Left colon (tissue), 2 donors: ENCODE results near the gene DEFB132. TPM values are rescaled to one million over a fixed set of nuclear protein-coding genes. Genes with fewer than 3 reads are reported as not detected.

Experiments
- ATAC-seq: fragments of 200-7000 bp; cut with Tn5 transposase; one replicate; pipeline ENCODE4 v1.9.1; 2020; ENCODE audit warnings: mild to moderate bottlenecking, moderate library complexity
- DNase-seq, 2 donors: peaks; one replicate each; pipeline ENCODE4 v3.0.0-alpha.2; 2020
- intact Hi-C, 2 donors: fragments of 100-400 bp; cut with DNase I in 1 of 2; cut with micrococcal nuclease in 1 of 2; formaldehyde crosslinking; loops; one replicate each; pipeline versions ENCODE4 v1.11.2 to v1.14.0; 2022; cut with DNase I, micrococcal nuclease
- total RNA-seq, 2 donors: library from RNA; stranded (reverse); fragmentation: NEBNext Ultra II Directional; extraction: Animal tissue kit (Norgen Biotek cat#: 25700); gene quantifications; one replicate each; pipeline ENCODE4 v1.2.1, GENCODE V29; 2021
- donor health status: DM: no; HTN: no; CAD: no.
- donor health status: DM: yes; HTN: yes; CAD: no.

The DEFB132 gene
- total RNA-seq, 2 donors from 2014 or later, result not detected

DNA sequence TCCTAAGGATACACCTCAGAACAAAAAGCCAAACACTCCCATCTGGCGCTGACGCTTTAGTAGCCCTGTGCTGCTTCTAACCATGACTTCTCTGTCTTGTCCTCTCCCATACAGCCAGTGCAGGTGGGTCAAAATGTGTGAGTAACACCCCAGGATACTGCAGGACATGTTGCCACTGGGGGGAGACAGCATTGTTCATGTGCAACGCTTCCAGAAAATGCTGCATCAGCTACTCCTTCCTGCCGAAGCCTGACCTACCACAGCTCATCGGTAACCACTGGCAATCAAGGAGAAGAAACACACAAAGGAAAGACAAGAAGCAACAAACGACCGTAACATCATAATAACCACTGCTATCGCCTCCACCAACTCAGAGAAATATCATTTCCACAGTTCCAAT, 1.4 kb downstream of the DEFB132 start:
- intact Hi-C loops, result no loop called here
- DNase-seq (no peak), ATAC-seq (no peak)

DNA sequence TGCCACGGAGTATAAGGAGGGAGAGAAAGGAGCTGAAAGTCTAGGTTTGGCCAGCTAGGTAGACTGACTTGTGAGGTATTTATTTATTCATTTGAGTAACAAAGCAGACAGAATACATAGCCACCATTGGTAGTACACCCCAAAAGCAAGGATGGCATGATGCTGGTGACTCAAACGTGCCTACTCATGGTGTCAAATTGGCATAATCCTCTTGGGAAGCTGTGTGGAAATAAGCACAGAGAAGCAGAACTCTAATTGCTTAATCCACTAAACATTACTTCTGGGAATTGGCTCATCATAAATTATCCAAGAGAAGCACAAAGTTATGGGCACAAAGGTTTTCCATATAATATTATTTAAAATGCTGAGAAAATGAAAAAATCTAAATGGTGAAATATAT, 2.5 kb downstream of the DEFB132 start:
- DNase-seq, result no peak
- ATAC-seq, result no peak
- intact Hi-C loops, result no loop called here

DNA sequence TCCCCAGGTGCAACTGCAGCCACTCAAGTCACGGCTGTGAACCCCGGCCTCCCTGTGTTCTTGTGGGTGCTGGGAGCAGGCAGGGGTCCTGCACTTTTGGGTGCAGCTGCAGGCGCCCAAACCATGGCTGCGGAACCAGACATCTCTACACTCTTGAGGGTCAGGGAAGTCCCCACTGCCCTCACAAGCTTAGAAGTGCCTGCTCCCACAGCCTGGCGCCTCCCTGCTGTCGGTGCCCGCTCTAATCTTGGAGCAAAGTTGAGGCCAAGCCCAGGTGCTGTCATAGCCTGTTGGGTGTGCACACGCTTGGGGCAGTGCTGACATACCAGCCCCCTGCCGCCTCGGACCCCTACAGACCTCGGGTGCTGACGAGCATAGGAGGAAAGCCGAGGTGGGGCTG, 6.2 kb downstream of the DEFB132 start:
- DNase-seq, result no peak
- ATAC-seq, result no peak
- intact Hi-C loops, result no loop called here

DNA sequence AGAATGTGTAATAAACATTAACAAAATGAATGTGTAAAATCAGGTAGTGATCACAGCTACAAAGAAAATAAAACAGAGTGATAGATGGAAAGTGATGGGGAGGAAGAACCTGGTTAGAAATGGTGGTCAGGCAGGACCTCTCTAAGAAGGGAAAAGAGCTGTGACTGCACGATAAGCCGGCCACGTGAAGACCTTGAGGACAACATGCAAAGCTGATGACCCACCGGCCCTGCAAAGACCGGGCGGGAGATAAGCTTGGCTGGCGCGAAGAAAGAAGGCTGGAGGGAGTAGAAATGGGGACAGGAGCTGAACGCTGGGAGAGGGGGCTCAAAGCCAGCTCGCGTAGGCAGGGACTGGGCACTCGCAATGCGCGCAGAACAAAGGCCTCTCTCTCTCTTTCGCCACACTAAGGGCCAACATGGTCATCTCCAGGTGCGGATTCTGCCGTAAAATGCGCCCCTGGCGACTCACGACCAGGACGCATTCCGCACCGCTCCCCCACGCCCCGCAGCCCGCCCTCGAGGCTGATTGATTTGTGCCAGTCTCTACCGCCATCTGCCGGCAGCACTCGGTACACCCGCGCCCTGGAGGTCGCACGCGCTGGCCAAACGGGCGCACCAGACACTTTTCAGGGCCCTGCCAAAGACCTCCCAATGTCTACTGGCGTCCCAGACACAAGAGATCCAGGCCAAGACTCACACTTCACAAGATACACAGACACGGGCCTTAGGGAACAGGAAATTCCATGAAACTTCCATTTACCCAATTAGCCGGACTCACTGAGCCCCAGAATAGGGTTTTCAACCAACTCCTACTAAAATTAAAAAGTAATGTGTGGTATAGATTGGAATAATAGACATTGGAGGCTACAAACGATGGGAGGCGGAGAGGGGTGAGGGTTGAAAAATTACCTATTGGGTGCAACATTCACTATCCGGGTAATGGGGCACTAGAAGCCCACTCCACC, 9.4 kb downstream of the DEFB132 start:
- ATAC-seq (peak; percentile 94), DNase-seq (peak; percentile 79 to 91)
- intact Hi-C loops, result no loop called here

DNA sequence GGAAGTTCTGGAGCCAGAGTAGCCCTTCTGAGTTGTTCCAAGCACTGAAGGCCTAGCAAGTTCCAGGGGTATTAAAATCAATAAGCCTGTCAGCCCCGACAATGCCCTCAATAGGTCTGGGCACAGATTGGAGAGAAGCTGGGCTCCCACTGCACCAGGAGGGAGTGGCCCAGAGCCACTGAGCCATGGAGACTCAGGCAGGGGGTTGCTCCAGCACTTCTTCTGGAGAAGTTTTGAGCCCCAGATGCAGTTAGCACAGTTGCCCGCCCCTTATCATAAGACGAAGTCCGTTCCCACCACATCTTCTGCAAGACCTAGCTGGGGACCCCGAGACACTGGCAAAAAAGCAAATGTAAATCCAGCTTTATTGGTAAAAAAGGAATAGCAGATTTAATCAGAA, 13.0 kb downstream of the DEFB132 start:
- no peak for ATAC-seq
- no peak for DNase-seq
- intact Hi-C loops, result no loop called here

DNA sequence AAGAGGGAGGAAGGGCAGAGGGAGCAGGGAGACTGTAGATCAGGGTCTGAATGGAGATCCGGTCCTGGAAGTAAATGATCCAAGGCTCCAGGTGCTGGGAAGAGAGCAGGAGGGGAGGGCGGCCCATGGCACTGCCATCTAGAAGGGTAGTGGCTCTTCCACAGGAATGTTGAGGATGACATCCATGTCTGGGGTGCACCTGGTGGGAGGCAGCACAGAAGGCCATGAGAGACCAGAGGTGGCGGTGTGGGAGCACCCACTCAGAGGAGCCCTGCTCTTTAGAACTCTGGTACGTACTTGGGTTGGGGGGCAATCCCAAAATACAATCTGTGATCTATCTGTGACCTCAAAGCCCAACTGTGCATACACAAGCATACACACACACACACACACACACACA, 13.5 kb downstream of the DEFB132 start:
- intact Hi-C loops, result no loop called here
- ATAC-seq (no peak), DNase-seq (no peak)

DNA sequence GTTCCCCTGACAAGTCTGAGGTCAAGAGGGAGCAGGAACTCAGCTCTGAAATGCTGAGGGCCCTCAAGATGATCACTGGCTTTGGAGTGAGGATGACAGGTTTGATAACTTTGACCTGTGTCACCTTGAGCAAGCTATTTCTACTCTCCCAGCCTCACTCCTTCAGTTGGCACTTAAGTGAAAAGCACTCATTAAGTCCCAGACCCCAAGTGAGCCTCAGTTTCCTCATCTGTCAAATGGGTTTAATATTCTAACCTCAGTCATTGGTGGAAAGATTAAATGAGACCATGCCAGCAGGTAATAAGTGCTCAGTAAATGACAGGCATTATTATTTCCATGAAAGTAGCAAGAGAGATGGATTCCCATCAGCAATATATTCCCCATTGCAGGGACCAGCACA, 14.0 kb downstream of the DEFB132 start:
- ATAC-seq (no peak), DNase-seq (no peak)
- intact Hi-C loops, result no loop called here

DNA sequence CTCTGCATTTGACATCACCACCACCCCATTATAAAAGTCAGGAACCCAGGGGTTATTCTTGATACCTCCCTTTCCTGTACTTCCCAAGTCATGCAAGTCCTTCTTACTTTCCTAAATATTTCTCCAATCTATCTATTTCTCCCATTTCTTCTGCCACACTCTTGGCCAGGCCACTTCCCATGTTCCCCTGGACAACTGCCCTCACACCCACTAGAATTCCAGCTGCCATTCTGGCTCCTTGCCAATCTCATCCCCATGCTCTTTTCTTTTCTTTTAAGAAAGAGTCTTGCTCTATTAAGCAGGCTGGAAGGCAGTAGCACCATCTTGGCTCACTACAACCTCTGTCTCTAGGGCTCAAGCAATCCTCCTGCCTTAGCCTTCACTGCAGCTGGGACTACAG, 15.2 kb downstream of the DEFB132 start:
- intact Hi-C loops, result no loop called here
- no peak for DNase-seq
- no peak for ATAC-seq

DNA sequence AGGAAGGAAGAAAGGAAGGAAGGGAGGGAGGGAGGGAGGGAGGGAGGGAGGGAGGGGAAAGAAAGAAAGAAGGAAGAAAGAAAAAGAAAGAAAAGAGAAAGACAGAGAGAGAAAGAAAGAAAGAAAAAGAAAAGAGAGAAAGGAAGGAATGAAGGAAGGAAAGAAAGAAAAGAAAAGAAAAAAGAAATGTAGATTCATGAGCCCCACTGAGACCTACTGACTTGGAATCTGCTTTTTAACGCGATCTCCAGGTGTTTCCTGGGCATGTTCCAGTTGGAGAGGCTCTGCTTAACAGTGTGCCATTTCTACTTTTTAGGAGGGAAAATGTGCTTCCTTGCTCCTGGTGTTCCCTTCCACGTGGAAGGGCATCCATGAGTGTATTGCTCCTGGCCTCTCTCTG, 16.4 kb downstream of the DEFB132 start:
- intact Hi-C loops, result no loop called here
- ATAC-seq (no peak), DNase-seq (no peak)

DNA sequence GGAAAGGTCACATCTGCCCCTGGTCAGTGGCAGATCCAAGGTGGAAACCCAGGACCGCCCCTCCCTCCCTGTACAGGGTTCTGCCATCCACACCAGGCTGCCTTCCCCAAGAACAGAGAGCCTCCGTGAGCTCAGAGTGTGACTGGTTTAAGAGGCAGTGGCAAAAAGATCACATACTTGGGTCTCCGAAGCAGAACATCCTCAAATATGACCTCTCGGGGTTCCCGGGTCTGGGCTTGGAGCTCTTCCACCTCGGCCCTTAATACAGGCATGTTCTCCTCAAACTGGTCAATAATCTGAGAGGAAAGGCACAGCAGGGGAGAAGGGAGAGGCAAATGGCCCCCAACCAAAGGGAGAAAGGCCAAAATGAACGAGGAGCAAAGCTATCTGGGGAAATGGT, 18.3 kb downstream of the DEFB132 start:
- ATAC-seq (no peak), DNase-seq (no peak)
- intact Hi-C loops, result no loop called here

DNA sequence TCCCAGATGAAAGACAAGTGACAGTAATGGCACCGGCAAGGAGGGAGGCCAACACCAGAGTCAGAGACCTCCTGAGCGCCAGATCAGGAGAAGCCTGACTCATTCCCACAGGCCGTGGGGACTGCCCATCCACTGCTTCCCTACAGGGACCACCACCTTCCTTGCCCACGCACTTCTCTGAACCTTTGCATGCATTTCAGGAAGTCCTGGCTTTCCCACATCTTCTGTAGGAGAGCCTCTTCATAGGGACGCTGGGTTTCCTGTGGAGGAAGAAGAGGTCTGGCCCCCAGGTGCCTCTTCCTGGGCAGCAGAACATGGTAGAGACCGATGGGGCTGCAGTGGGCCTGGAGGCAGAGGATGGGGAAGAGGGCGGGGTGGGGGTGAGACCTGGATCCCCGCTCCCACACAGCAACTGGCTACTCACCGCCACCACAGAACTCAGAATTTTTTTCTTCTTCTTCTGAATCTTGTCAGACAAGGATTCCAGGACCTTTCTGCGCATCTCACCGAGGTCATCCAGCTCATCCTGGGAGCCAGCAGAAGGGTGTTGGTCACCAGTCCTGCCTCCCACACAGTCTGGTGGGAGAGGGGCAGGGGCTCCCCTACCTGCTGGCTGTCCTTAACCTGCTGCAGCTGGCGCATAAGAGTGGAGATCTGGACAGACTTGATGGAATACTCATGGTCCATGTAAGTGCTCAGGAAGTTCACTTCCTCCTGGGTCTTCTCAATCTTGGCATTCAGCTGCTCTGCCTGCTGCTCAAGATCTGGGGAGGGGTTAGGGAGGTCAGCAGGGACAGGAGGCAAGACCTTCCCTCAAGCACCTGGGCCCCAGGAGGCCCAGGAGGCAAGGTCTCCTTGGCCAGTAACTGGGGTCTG, 19.3 kb downstream of the DEFB132 start:
- DNase-seq (no peak), ATAC-seq (no peak)
- intact Hi-C loops, result no loop called here

DNA sequence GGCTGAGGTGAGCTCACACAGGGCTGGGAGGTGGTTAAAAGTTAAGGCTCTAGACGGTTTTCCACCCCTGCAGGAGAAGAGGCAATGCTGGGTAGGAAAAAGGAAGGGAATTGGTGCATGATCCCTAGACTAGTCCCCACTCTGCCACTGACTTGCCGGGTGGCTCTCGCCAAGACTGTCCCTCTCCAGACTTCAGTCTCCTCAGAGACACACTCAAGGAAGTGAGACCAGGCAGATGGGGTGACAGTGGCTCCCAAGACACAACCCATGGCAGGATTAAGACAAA, 19.9 kb downstream of the DEFB132 start:
- no peak for DNase-seq
- ATAC-seq, result no peak
- intact Hi-C loops, result no loop called here

DNA sequence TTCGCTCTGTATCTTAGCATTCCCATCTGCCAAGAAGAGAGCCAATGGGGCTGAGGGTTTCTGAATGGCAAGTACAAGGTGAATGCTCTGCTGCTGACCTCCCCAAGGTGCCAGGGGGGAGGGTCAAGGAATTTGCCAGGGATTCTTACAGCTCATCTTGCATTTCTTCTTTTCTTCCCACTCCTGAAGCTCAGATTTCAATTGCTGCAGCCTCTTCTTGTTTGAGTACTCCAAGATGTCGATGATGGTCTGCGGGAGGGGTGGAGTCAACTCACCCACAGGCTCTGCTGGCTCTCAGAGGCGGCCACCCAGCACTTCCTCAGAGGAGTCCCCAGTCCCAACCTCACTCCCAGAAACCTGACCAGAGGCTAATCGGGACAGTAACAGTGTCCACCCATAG, 20.7 kb downstream of the DEFB132 start:
- no peak for DNase-seq
- no peak for ATAC-seq
- intact Hi-C loops, result no loop called here

DNA sequence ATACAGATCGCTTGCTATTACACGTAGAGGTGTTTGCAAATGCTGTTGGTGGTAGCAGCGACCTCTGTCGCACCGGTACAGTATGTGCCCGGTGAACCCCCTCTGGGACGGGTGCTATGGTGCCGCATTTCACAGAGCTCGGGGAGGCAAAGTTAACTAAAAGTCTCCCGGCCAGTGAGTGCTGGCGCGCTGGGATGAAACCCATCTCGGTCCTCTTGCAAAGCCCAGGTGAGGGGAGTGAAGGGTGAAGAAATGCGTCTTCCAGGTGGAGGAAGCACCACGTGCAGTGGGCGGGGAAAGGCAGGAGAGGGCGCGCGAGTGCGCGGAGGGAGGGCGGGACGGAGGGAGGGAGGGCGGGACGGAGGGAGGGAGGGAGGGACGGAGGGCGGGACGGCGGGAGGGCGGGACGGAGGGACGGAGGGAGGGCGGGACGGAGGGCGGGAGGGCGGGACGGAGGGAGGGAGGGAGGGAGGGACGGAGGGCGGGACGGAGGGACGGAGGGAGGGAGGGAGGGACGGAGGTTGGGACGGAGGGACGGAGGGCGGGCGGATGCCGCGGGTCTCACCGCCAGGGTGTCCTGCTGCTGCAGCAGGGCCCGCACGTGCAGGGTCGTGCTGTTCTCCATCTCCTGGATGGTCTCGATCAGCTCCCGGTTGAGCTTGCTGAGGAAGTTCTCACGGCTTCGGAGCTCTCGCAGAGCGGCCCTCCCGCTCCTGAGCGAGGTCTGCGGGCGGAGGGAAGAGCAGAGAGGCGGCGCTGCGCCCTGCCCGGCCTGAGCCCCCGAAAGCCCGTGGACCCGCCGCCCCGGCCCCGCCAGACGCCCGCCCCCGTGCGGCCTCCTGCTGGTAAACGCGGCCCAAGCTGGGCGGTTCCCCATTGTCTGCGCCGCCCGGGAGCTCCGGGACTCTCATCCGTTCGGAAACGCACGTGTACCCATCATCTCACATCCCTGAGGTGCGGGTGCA, 21.4 kb downstream of the DEFB132 start:
- ATAC-seq, result no peak
- intact Hi-C loops, result no loop called here
- peak in 1 of 2 donors; percentile 25 for DNase-seq

DNA sequence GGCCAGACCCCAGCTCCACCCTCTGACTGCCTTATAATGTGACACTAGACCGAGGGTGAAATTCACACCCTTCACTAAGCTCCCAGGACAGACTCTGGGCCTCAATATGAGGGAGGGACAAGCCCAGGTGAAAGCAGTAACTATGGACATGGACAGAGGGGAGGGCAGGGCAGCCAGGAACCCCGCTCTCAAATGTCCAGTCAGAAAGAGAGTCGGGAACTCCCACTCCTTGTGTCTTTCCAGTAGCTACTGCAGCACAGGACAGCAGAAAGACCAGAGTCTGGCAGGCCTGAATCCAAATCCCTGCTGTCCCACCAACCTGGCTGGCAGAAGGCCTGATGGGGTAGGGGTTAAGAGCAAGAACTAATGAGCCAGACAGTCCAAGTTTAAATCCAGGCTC, 26.6 kb downstream of the DEFB132 start:
- intact Hi-C loops, result loop anchor here in 1 of 2 donors (10.0 kb wide), 1 partner anchor 51 kb away; no protein-coding TSS in a partner anchor
- ATAC-seq (no peak), DNase-seq (no peak)

DNA sequence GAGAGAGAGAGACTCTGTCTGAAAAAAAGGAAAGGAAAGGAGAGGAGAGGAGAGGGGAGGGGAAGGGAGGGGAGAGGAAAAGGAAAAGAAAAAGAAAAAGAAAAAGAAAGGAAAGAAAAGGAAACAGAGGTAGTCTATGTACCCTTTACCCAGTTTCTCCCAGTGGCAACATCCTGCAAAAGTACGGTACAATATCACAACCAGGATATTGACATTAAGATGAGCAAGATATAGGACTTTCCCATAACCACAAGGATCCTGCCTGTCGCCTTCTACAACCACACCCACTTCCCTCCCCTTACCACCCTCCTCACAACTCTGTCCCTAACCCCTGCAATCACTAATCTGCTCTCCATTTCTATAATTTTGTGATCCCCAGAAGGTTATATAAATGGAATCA, 29.0 kb downstream of the DEFB132 start:
- intact Hi-C loops, result loop anchor here in 1 of 2 donors (10.0 kb wide), 1 partner anchor 48 kb away; no protein-coding TSS in a partner anchor
- ATAC-seq, result no peak
- DNase-seq, result no peak

DNA sequence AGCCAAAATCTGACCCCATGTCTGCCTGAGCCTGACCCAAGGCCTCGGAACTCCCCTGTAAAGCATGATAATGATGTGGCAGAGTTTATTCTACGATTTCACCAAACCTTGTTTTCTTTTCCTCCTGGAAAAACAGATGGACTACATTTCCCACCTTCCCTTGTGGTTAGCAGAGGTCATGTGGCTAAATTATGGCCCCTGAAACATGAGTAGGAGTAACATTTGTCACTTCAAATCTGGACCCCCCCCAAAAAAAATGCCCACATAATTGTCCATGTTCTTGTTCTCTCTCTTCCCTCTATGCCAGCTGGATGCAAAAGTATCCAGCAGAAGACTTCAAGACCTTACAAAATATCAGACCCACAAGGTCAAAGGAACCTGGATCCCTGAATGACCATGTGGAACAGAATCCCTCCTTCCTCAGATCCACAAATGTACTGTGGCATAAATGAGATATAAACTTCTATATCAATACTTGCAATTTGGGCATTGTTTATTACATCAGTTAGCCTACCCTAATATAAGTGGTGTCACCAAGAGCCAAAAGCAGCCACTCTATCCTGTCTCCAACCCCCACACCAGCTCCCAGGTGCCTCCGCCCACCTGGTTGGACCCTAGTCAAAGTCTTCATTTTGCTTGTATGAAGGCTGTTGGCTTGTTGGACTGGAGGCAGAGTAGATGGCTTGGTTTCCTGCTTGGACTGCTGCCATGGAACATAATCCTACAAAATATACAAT, 31.6 kb downstream of the DEFB132 start:
- peak; percentile 39 to 63 for DNase-seq
- peak; percentile 65 for ATAC-seq
- intact Hi-C loops, result loop anchor here in 1 of 2 donors (10.0 kb wide), 1 partner anchor 46 kb away; no protein-coding TSS in a partner anchor

DNA sequence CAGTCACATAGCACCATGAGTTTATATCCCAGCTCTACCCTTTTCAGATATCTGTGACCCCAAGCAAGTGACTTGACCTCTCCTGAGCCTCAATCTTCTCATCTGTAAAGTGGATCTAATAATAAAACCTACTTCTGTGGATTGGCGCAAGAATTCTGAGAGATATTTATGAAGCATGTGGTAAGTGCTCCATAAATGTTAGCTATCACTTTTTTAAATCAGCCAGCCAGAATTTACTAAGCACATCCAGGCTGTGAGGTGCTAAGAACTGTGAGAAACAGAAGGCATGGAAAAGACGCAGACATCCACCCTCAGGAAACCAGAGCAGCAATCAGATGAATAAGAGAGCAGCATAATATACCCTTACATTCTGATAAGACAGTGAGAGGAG, 32.2 kb downstream of the DEFB132 start:
- intact Hi-C loops, result loop anchor here in 1 of 2 donors (10.0 kb wide), 1 partner anchor 45 kb away; no protein-coding TSS in a partner anchor
- ATAC-seq, result peak; percentile 15
- no peak for DNase-seq
